Panc1 (cell line): ENCODE results near the gene LSM14B. TPM values are rescaled to one million over a fixed set of nuclear protein-coding genes. Genes with fewer than 3 reads are reported as not detected.

Experiments
- ATAC-seq: fragments of 200-7000 bp; cut with Tn5 transposase; 2 replicates; pipeline ENCODE4 v1.9.1; 2020; ENCODE audit warnings: mild to moderate bottlenecking, moderate library complexity
- BruUV-seq: library from RNA; stranded (reverse); fragments of 400-500 nt; replicated peaks from 2 replicates; lab custom pipeline; 2021; lab: Mats Ljungman, UMichigan
- CTCF ChIA-PET: fragments of 300-600 bp; sonication (Branson Sonifier 250); formaldehyde crosslinking; loops from one replicate; lab custom pipeline; 2022; ENCODE audit warnings: antibody characterized with exemption; lab: Charles Lee
- POLR2A ChIA-PET: fragments of 300-600 bp; sonication (Branson Sonifier 250); formaldehyde crosslinking; loops from one replicate; lab custom pipeline; 2022; ENCODE audit warnings: antibody characterized with exemption; lab: Charles Lee
- DNase-seq: peaks from one replicate; pipeline ENCODE4 v3.0.0-alpha.2; 2010; ENCODE audit warnings: low read depth, low spot score
- H3K27ac ChIP-seq: 2 replicates; pipeline ENCODE4 v1.5.1; 2011; ENCODE audit warnings: mild to moderate bottlenecking, low read length, inconsistent platforms
- H3K27me3 ChIP-seq: fragments of 200-500 bp; sonication (Bioruptor generic); 2 replicates; pipeline ENCODE4 v1.6.0; 2014; ENCODE audit warnings: low read length, inconsistent platforms; ENCODE audit not compliant: control insufficient read depth, insufficient read depth
- H3K36me3 ChIP-seq: fragments of 200-500 bp; sonication (Bioruptor generic); 2 replicates; pipeline ENCODE4 v1.5.1; 2014; ENCODE audit warnings: inconsistent platforms, mild to moderate bottlenecking, low read length, moderate library complexity; ENCODE audit not compliant: control insufficient read depth, insufficient read depth
- H3K4me1 ChIP-seq: 2 replicates; pipeline ENCODE4 v1.5.1; 2011; ENCODE audit warnings: inconsistent platforms, mild to moderate bottlenecking, low read length, moderate library complexity; ENCODE audit not compliant: control insufficient read depth, insufficient read depth
- H3K4me3 ChIP-seq, 2 experiments: 2 replicates each; pipeline ENCODE4 v1.5.1; 2011 to 2012; ENCODE audit warnings: low read depth in 2 of 2, low read length in 2 of 2, mild to moderate bottlenecking in 2 of 2, inconsistent platforms in 1 of 2, moderate library complexity in 1 of 2
- H3K9me3 ChIP-seq: fragments of 200-500 bp; sonication (Bioruptor generic); 2 replicates; pipeline ENCODE4 v1.5.1; 2014; ENCODE audit warnings: low read depth, mild to moderate bottlenecking, inconsistent platforms, low read length, moderate library complexity; ENCODE audit not compliant: control insufficient read depth, insufficient read depth
- CTCF ChIP-seq: fragments of 450-650 bp; IDR thresholded peaks from 2 replicates; pipeline ENCODE4 v1.5.1; 2017; ENCODE audit warnings: mild to moderate bottlenecking
- POLR2AphosphoS5 ChIP-seq: IDR thresholded peaks from 2 replicates; pipeline ENCODE4 v1.6.1; 2012; ENCODE audit warnings: mild to moderate bottlenecking, low read depth, low read length, moderate library complexity
- REST ChIP-seq, 2 experiments: IDR thresholded peaks; 2 replicates each; pipeline ENCODE4 v1.6.1; 2011 to 2012; ENCODE audit warnings: low read depth in 2 of 2, control low read depth in 1 of 2, low read length in 1 of 2, mild to moderate bottlenecking in 1 of 2, moderate library complexity in 1 of 2; ENCODE audit not compliant: insufficient read depth in 1 of 2
- SIN3A ChIP-seq: IDR thresholded peaks from 2 replicates; pipeline ENCODE4 v1.6.1; 2012; ENCODE audit warnings: low read depth, mild to moderate bottlenecking, low read length, moderate library complexity, borderline replicate concordance; ENCODE audit not compliant: insufficient read depth
- TCF7L2 ChIP-seq: IDR thresholded peaks from 2 replicates; pipeline ENCODE4 v1.6.1; 2011; ENCODE audit warnings: mild to moderate bottlenecking, low read depth, low read length, inconsistent platforms
- in situ Hi-C: cut with HindIII; loops from 2 replicates; pipeline ENCODE4 v1.10.0; 2016; ENCODE audit warnings: low sequenced_read_pairs, low pct_unique_long_range_greater_than_20kb
- intact Hi-C: fragments of 100-400 bp; cut with micrococcal nuclease; formaldehyde crosslinking; loops from one replicate; pipeline ENCODE4 v1.10.0; 2022; ENCODE audit not compliant: unreplicated experiment
- total RNA-seq: library from RNA; stranded (reverse); gene quantifications from one replicate; pipeline ENCODE4 v1.2.1, GENCODE V29; 2021; ENCODE audit not compliant: unreplicated experiment

Gene LSM14B
- total RNA-seq, 1 experiment from 2014 or later, result 52.2 TPM

GRCh38 chr20:62088258-62089127 lies 33.8 kb upstream of the LSM14B start:
- ChIA-PET CTCF (no interaction called here), POLR2A (interaction anchor here (1.3 kb wide), 1 partner anchor 33 kb away, joined by 11 read pairs; the partner anchor contains the start of gene LSM14B)
- Histone ChIP-seq H3K27ac (no peak overlapping the region), H3K4me3 (no peak overlapping the region), H3K9me3 (no peaks in the 10 kb centered on the region), H3K27me3 (no peaks in the 10 kb centered on the region; the same call in 1 of the 2 replicates), H3K36me3 (no peaks in the 10 kb centered on the region), H3K4me1 (peaks cover 14% of the 10 kb centered on the region)
- intact Hi-C loops (loop anchor here (2.0 kb wide), 1 partner anchor 22 kb away; no protein-coding TSS in a partner anchor), in situ Hi-C loops (no loop called here)
- no peak for TF ChIP-seq CTCF
- TF ChIP-seq POLR2AphosphoS5, result peak; percentile 69; the same call in 1 of the 2 replicates
- TF ChIP-seq TCF7L2, result no peak
- BruUV-seq, result no TSS peak
- ATAC-seq, result peak; percentile 99
- peak; percentile 97 for DNase-seq

GRCh38 chr20:62089393-62089792 lies 32.9 kb upstream of the LSM14B start:
- BruUV-seq, result no TSS peak
- no peak overlapping the region for H3K27ac ChIP-seq
- H3K27me3 ChIP-seq, result no peaks in the 10 kb centered on the region; the same call in 1 of the 2 replicates
- H3K4me1 ChIP-seq, result peaks cover 14% of the 10 kb centered on the region
- H3K36me3 ChIP-seq, result no peaks in the 10 kb centered on the region
- ATAC-seq (no peak), DNase-seq (no peak)
- H3K9me3 ChIP-seq, result no peaks in the 10 kb centered on the region
- H3K4me3 ChIP-seq, result no peak overlapping the region
- no peak for TF ChIP-seq POLR2AphosphoS5
- TF ChIP-seq SIN3A, result no peak
- TF ChIP-seq TCF7L2, result no peak
- TF ChIP-seq CTCF, result no peak
- TF ChIP-seq REST (IDR thresholded peaks at IDR 0.05; ENCODE audit: insufficient read depth in 1 of 2, low read depth in 2 of 2, low read length in 1 of 2), result no peak
- in situ Hi-C loops, result no loop called here
- CTCF ChIA-PET, result interaction anchor here (0.6 kb wide), 1 partner anchor 158 kb away, joined by 5 read pairs; no protein-coding TSS in a partner anchor
- intact Hi-C loops, result loop anchor here (2.0 kb wide), 1 partner anchor 23 kb away; no protein-coding TSS in a partner anchor
- POLR2A ChIA-PET, result interaction anchor here (1.3 kb wide), 1 partner anchor 32 kb away, joined by 11 read pairs; the partner anchor contains the start of gene LSM14B
